ENCODE results near the gene ZNF268. TPM values are rescaled to one million over a fixed set of nuclear protein-coding genes. Genes with fewer than 3 reads are reported as not detected.

The ZNF268 gene
- 22.3 and 23.5 TPM in 2 replicates for total RNA-seq (2021; fragmentation: NEBNext Ultra II Directional; extraction: Animal tissue kit (Norgen Biotek cat#: 25700))
- 6.3 and 7.7 TPM in 2 replicates for polyA plus RNA-seq (2011; rRNA removed)
- 7.6 TPM for polyA plus RNA-seq (2011; cell fraction: cytosol; rRNA removed)
- polyA plus RNA-seq (2011; cell fraction: nucleus; rRNA removed): 30.6 TPM
- 12.0 to 16.6 TPM (median 15.8 TPM) in 4 replicates for polyA plus RNA-seq (2012, experiment 1 of 2)
- 1.4 TPM for polyA plus RNA-seq (2012, experiment 2 of 2)
- 12.1 TPM for polyA plus RNA-seq (2013, experiment 1 of 2)
- polyA plus RNA-seq (2013, experiment 2 of 2): 10.6 TPM
- 50.8 and 58.4 TPM in 2 replicates for polyA minus RNA-seq (2011; rRNA and poly(A)+ RNA removed)
- polyA minus RNA-seq (2011; cell fraction: cytosol; rRNA and poly(A)+ RNA removed): 48.1 TPM
- 168 TPM for polyA minus RNA-seq (2011; cell fraction: nucleus; rRNA and poly(A)+ RNA removed)
- long read RNA-seq, experiment 1, partial matches to known transcripts: 2 of 22 reads
- long read RNA-seq, experiment 1, other reads (novel, unspliced or antisense): 15 of 22 reads
- long read RNA-seq, experiment 2, full-length matches to known transcripts: 8 of 11 reads
- long read RNA-seq, experiment 2, partial matches to known transcripts: 0 of 11 reads
- long read RNA-seq, experiment 2, other reads (novel, unspliced or antisense): 3 of 11 reads

- CTCF ChIA-PET (ENCODE audit: partially characterized antibody): interaction anchor here (0.7 to 1.8 kb wide), 11 partner anchors 9 to 217 kb away, joined by 3 to 7 read pairs (median 4); no protein-coding TSS in a partner anchor
- Histone ChIP-seq H2BK20ac (ENCODE audit: low read length) (no peak within 1 kb of the TSS), H3K4me3 (ENCODE audit: extremely low read depth in 1 of 4, insufficient read depth in 2 of 4, low read depth in 3 of 4, low read length in 4 of 4) (peak within 1 kb of the TSS; percentile 84 to 100 (median 93)), H2BK12ac (ENCODE audit: low read depth, low read length) (no peak within 1 kb of the TSS), H4K5ac (ENCODE audit: insufficient read length, low read depth, low read length) (peak within 1 kb of the TSS; percentile 75), H2BK15ac (ENCODE audit: low read length) (no peak within 1 kb of the TSS), H3K27me3 (replicated peaks in 1 of 4; ENCODE audit: control insufficient read depth in 3 of 4, extremely low read depth in 1 of 4, insufficient read depth in 3 of 4, low read length in 3 of 4) (no peaks in the 10 kb centered on the region), H4K20me1 (replicated peaks in 1 of 2; ENCODE audit: control insufficient read depth in 1 of 2, insufficient read depth in 2 of 2, low read length in 2 of 2) (no peaks in the 10 kb centered on the region), H2AK5ac (ENCODE audit: low read depth, low read length) (no peak within 1 kb of the TSS), H2BK5ac (ENCODE audit: low read depth, low read length) (peak within 1 kb of the TSS; percentile 77), H3K79me1 (ENCODE audit: low read depth, low read length) (no peaks in the 10 kb centered on the region; the same call in 1 of the 2 replicates), H3K4me1 (replicated peaks in 1 of 4; ENCODE audit: control insufficient read depth in 3 of 4, insufficient read depth in 4 of 4, low read length in 3 of 4) (no peaks in the 10 kb centered on the region), H3K79me2 (ENCODE audit: control insufficient read depth in 1 of 2, insufficient read depth in 2 of 2, low read length in 2 of 2) (peaks cover 0 to 20% of the 10 kb centered on the region in 2 experiments; a peak in 2 of 4 replicates), H3K9ac (replicated peaks in 1 of 4; ENCODE audit: extremely low read depth in 1 of 4, low read depth in 3 of 4, low read length in 3 of 4) (peak within 1 kb of the TSS; percentile 70 to 95 (median 94)), H3K4ac (replicated peaks; ENCODE audit: insufficient read length, low read depth, low read length) (no peak within 1 kb of the TSS), H3K23me2 (ENCODE audit: low read depth, low read length) (peaks cover 4% of the 10 kb centered on the region; the same call in 1 of the 2 replicates), H4K8ac (ENCODE audit: extremely low read depth, insufficient read depth, low read length) (peak within 1 kb of the TSS; percentile 99; the same call in 1 of the 2 replicates), H3K27ac (ENCODE audit: low read depth, low read length) (peak within 1 kb of the TSS; percentile 90), H3K18ac (ENCODE audit: extremely low read depth, low read length) (no peak within 1 kb of the TSS; the same call in 1 of the 2 replicates), H2AFZ (ENCODE audit: low read length) (no peak within 1 kb of the TSS), H3K14ac (ENCODE audit: insufficient read length) (no peak within 1 kb of the TSS), H3K4me2 (ENCODE audit: insufficient read depth in 1 of 2, low read depth in 2 of 2, low read length in 2 of 2) (peak within 1 kb of the TSS; percentile 61 to 78), H3K23ac (ENCODE audit: insufficient read length) (no peak within 1 kb of the TSS), H2BK120ac (replicated peaks; ENCODE audit: low read depth, low read length) (no peak within 1 kb of the TSS), H3K36me3 (ENCODE audit: control insufficient read depth in 2 of 4, insufficient read depth in 4 of 4, low read length in 3 of 4) (peaks cover 0 to 40% (median 21%) of the 10 kb centered on the region in 4 experiments; a peak in 6 of 8 replicates), H4K91ac (replicated peaks; ENCODE audit: insufficient read length, low read length) (no peak within 1 kb of the TSS), H3K56ac (replicated peaks; ENCODE audit: insufficient read length, low read depth, low read length) (peak within 1 kb of the TSS; percentile 13), H3K9me3 (ENCODE audit: insufficient read depth in 2 of 2, low read depth in 1 of 2, low read length in 1 of 2) (peaks cover 58 to 60% of the 10 kb centered on the region in 2 experiments)
- WGBS, 2 experiments (ENCODE audit: extremely low coverage in 1 of 2, insufficient coverage in 1 of 2, insufficient read length in 1 of 2, insufficient replicate concordance in 2 of 2, low coverage in 1 of 2, low lambda C conversion rate in 2 of 2, missing lambda C conversion rate in 1 of 2): 3% methylated on average over 40 of the region's 40 CpGs; no CpG with 5 or more reads in 1 of the 2 experiments
- FAIRE-seq: peak; percentile 81
- POLR2A ChIA-PET (ENCODE audit: partially characterized antibody): interaction anchor here (0.7 to 2.6 kb wide), 19 partner anchors 11 to 233 kb away, joined by 3 to 25 read pairs (median 5); partner anchors contain the start of genes ZNF10, ZNF26, ZNF84 and ZNF891
- peak; percentile 91 to 98 for DNase-seq (ENCODE audit: low read depth in 1 of 2, low spot score in 2 of 2)
- peak; percentile 71; the same call in 1 of the 2 replicates for TF ChIP-seq SP1 (IDR thresholded peaks at IDR 0.05; ENCODE audit: low read depth, low read length)
- TF ChIP-seq CBX8 (IDR thresholded peaks at IDR 0.05; ENCODE audit: borderline replicate concordance, low read depth, low read length): no peak
- no peak for TF ChIP-seq CHD1 (IDR thresholded peaks at IDR 0.05; ENCODE audit: low read depth, low read length)
- no peak for TF ChIP-seq KDM1A (IDR thresholded peaks at IDR 0.05; ENCODE audit: borderline replicate concordance, low read length)
- peak; percentile 54 for TF ChIP-seq BRCA1 (IDR thresholded peaks at IDR 0.05; ENCODE audit: low read depth, low read length)
- no peak for TF ChIP-seq RNF2 (IDR thresholded peaks at IDR 0.05; ENCODE audit: borderline replicate concordance, low read depth, low read length, missing control alignments, poor library complexity, severe bottlenecking)
- TF ChIP-seq RXRA (IDR thresholded peaks at IDR 0.05; ENCODE audit: insufficient read depth, low read depth, low read length): no peak
- no peak for TF ChIP-seq RFX5 (IDR thresholded peaks at IDR 0.05; ENCODE audit: borderline replicate concordance, low read depth, low read length)
- no peak for TF ChIP-seq SIRT6 (IDR thresholded peaks at IDR 0.05; ENCODE audit: low read length)
These were observed at the start of gene ZNF268 for GRCh38 chr12:133181238-133181959. TSS of gene ZNF268 (plus strand) at chr12:133181495. CDS start at chr12:133181998, 503 bp downstream.

All from H1 (cell line).